GM13976 (cell line): Measurements from ENCODE around the gene IKZF2.
A peak's percentile ranks its signal among the peaks of the same experiment; 100 is the strongest.

Experiments
- DNase-seq: peaks from one replicate; pipeline ENCODE4 v3.0.0; 2012; ENCODE audit warnings: low spot score
- CTCF ChIP-seq: IDR thresholded peaks from 2 replicates; pipeline ENCODE4 v1.5.1; 2012; ENCODE audit warnings: borderline replicate concordance, mild to moderate bottlenecking; ENCODE audit not compliant: insufficient read depth; ENCODE audit errors: extremely low read depth, missing control alignments, control extremely low read depth
- in situ Hi-C: fragments of 300-500 bp; cut with MboI; formaldehyde crosslinking; loops from one replicate; pipeline ENCODE4 v1.12.0; 2022; ENCODE audit warnings: low sequenced_read_pairs, mixed read lengths, inconsistent platforms; ENCODE audit not compliant: unreplicated experiment

Gene IKZF2

GRCh38 chr2:213151437-213152064 is at the start of gene IKZF2:
Gene IKZF2, minus strand, starts transcription at chr2:213151612. Its CDS starts 2,983 bp downstream, at chr2:213148629.
- in situ Hi-C loops = loop anchor here (5.0 to 25.0 kb wide), 3 partner anchors 81 to 414 kb away; no protein-coding TSS in a partner anchor
- DNase-seq = peak; percentile 80
- TF ChIP-seq CTCF = no peak

- no peak for TF ChIP-seq CTCF
- no peak for DNase-seq
- in situ Hi-C loops = no loop called here
Observed at GRCh38 chr2:213199871-213200270, 48.5 kb upstream of the IKZF2 start.

GRCh38 chr2:213189001-213189899 is 37.8 kb upstream of the IKZF2 start:
- no peak for DNase-seq
- in situ Hi-C loops = no loop called here
- TF ChIP-seq CTCF = no peak

- no peak for DNase-seq
- in situ Hi-C loops = no loop called here
- no peak for TF ChIP-seq CTCF
Observed at GRCh38 chr2:213188533-213188867, 37.1 kb upstream of the IKZF2 start.

GRCh38 chr2:213187833-213188532 is 36.6 kb upstream of the IKZF2 start:
- no peak for DNase-seq
- in situ Hi-C loops = no loop called here
- no peak for TF ChIP-seq CTCF

GRCh38 chr2:213187386-213187785 is 36.0 kb upstream of the IKZF2 start:
- in situ Hi-C loops = no loop called here
- DNase-seq = no peak
- TF ChIP-seq CTCF = no peak
